Keratinocyte (primary cell): Measurements from ENCODE around the gene SMC1B. TPM values are rescaled to one million over a fixed set of nuclear protein-coding genes. Genes with fewer than 3 reads are reported as not detected.

Experiments
- DNase-seq: peaks from one replicate; pipeline ENCODE4 v3.0.0-alpha.2; 2011; ENCODE audit warnings: low read depth, missing footprints, low spot score
- FAIRE-seq: peaks from 2 replicates; lab custom pipeline; 2011; peaks lifted over from hg19 to GRCh38; lab: Jason Lieb, UNC
- H2AFZ ChIP-seq: 2 replicates; pipeline ENCODE4 v1.6.0; 2012; ENCODE audit warnings: low read length, control low read depth, inconsistent platforms; ENCODE audit not compliant: control insufficient read depth
- H3K27ac ChIP-seq: 2 replicates; pipeline ENCODE4 v1.5.1; 2011; ENCODE audit warnings: low read length; ENCODE audit not compliant: control insufficient read depth, insufficient read depth
- H3K27me3 ChIP-seq: 3 replicates; pipeline ENCODE4 v1.6.0; 2011; ENCODE audit warnings: low read length; ENCODE audit not compliant: control insufficient read depth, insufficient read depth; ENCODE audit errors: extremely low read depth
- H3K36me3 ChIP-seq, 2 experiments: 2 replicates in 1 of 2; 3 replicates in 1 of 2; pipeline ENCODE4 v1.5.1; 2011; ENCODE audit warnings: low read length in 2 of 2, mild to moderate bottlenecking in 1 of 2; ENCODE audit not compliant: control insufficient read depth in 2 of 2, insufficient read depth in 2 of 2; ENCODE audit errors: extremely low read depth in 1 of 2
- H3K4me1 ChIP-seq: 3 replicates; pipeline ENCODE4 v1.5.1; 2011; ENCODE audit warnings: low read length; ENCODE audit not compliant: control insufficient read depth, insufficient read depth; ENCODE audit errors: extremely low read depth
- H3K4me2 ChIP-seq: 3 replicates; pipeline ENCODE4 v1.6.0; 2011; ENCODE audit warnings: low read depth, low read length; ENCODE audit not compliant: control insufficient read depth, insufficient read depth; ENCODE audit errors: extremely low read depth
- H3K4me3 ChIP-seq, 3 experiments: fragments of 200-600 bp in 1 of 3; sonication (generic) in 1 of 3; 2 replicates in 2 of 3; 3 replicates in 1 of 3; pipeline ENCODE4 v1.5.1; 2011 to 2016; ENCODE audit warnings: low read length in 3 of 3, mild to moderate bottlenecking in 3 of 3, control low read depth in 2 of 3, inconsistent platforms in 1 of 3, low read depth in 1 of 3, mixed read lengths in 1 of 3, mixed run types in 1 of 3, moderate library complexity in 1 of 3; ENCODE audit not compliant: control insufficient read depth in 2 of 3, insufficient read depth in 2 of 3; ENCODE audit errors: extremely low read depth in 1 of 3
- H3K79me2 ChIP-seq: 2 replicates; pipeline ENCODE4 v1.6.0; 2012; ENCODE audit warnings: low read length; ENCODE audit not compliant: control insufficient read depth, insufficient read depth
- H3K9ac ChIP-seq: 3 replicates; pipeline ENCODE4 v1.6.0; 2011; ENCODE audit warnings: low read length; ENCODE audit not compliant: control insufficient read depth, insufficient read depth; ENCODE audit errors: extremely low read depth
- H3K9me1 ChIP-seq: 3 replicates; pipeline ENCODE4 v1.6.0; 2011; ENCODE audit warnings: low read length; ENCODE audit not compliant: control insufficient read depth, insufficient read depth; ENCODE audit errors: extremely low read depth
- H3K9me3 ChIP-seq: 2 replicates; pipeline ENCODE4 v1.5.1; 2012; ENCODE audit warnings: low read depth, low read length; ENCODE audit not compliant: control insufficient read depth
- H4K20me1 ChIP-seq: 3 replicates; pipeline ENCODE4 v1.6.0; 2011; ENCODE audit warnings: low read length; ENCODE audit not compliant: control insufficient read depth, insufficient read depth; ENCODE audit errors: extremely low read depth
- CTCF ChIP-seq, 3 experiments: IDR thresholded peaks in 1 of 3; conservative IDR thresholded peaks in 1 of 3; optimal IDR thresholded peaks in 1 of 3; 2 replicates in 2 of 3; 3 replicates in 1 of 3; pipeline versions ENCODE3 to v1.5.1; 2011; ENCODE audit warnings: low read length in 3 of 3, mild to moderate bottlenecking in 3 of 3, moderate library complexity in 2 of 3, control low read depth in 1 of 3, inconsistent platforms in 1 of 3; ENCODE audit not compliant: insufficient read depth in 2 of 3; ENCODE audit errors: extremely low read depth in 1 of 3
- EZH2 ChIP-seq: IDR thresholded peaks from one replicate; pipeline ENCODE4 v1.6.1; 2012; ENCODE audit warnings: inconsistent platforms, mild to moderate bottlenecking, low read length, moderate library complexity
- dilution Hi-C: fragments of 300-500 bp; cut with MboI; formaldehyde crosslinking; loops from one replicate; pipeline ENCODE4 v1.7.0; 2020; ENCODE audit warnings: low sequenced_read_pairs; ENCODE audit not compliant: extremely low pct_ligation_motif_present
- polyA plus RNA-seq, 5 experiments: library from polyadenylated mRNA; depleted of rRNA in 3 of 5; stranded (reverse) in 3 of 5; stranded (forward) in 1 of 5; unstranded in 1 of 5; fragments of >200 nt; gene quantifications; 1 replicate in 1 of 5; 2 replicates in 3 of 5; 3 replicates in 1 of 5; pipeline versions ENCODE4 v1.2.1 to v1.2.3, GENCODE V29; 2011 to 2012; ENCODE audit warnings: missing spikeins in 2 of 5, low read depth in 1 of 5, low replicate concordance in 1 of 5

SMC1B gene
- polyA plus RNA-seq, 1 donor (not counting 4 experiments of a cell fraction or from before 2014, with no cell fraction given) = not detected

DNA sequence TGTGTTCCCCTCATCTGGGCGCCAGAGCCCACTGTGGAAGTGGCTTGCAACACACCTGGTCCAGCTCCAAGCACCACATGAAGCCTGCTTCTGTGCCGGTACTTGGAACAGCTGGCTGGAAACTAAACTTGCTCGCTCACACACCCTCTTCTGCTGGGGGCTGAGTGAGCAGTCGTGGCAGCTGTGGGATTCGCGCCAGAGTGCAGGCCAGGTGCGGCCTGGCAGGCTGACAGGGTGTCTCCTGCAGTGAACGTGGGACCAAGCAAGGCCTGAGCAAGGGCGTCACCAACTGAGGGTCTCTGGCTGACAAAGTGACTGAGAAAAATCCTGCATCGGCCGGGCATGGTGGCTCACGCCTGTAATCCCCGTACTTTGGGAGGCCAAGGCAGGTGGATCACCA, 15.2 kb downstream of the SMC1B start:
- no peak overlapping the region for H3K4me2 ChIP-seq
- H3K9ac ChIP-seq = no peak overlapping the region
- peaks cover 10% of the 10 kb centered on the region for H3K4me1 ChIP-seq
- no peaks in the 10 kb centered on the region for H3K9me3 ChIP-seq
- H3K9me1 ChIP-seq = no peaks in the 10 kb centered on the region
- no peak overlapping the region for H2AFZ ChIP-seq
- dilution Hi-C loops = no loop called here
- H3K4me3 ChIP-seq = no peak overlapping the region
- no peaks in the 10 kb centered on the region for H3K79me2 ChIP-seq
- H3K36me3 ChIP-seq = no peaks in the 10 kb centered on the region
- FAIRE-seq = no peak
- DNase-seq = no peak
- no peaks in the 10 kb centered on the region for H3K27me3 ChIP-seq
- no peaks in the 10 kb centered on the region for H4K20me1 ChIP-seq
- TF ChIP-seq CTCF (optimal IDR thresholded peaks at IDR 0.05 in 1 of 3, IDR thresholded peaks at IDR 0.05 in 1 of 3, conservative IDR thresholded peaks at IDR 0.05 in 1 of 3; ENCODE audit: extremely low read depth in 1 of 3, insufficient read depth in 2 of 3, low read length in 3 of 3) = no peak
- TF ChIP-seq EZH2 = no peak
- no peak overlapping the region for H3K27ac ChIP-seq

DNA sequence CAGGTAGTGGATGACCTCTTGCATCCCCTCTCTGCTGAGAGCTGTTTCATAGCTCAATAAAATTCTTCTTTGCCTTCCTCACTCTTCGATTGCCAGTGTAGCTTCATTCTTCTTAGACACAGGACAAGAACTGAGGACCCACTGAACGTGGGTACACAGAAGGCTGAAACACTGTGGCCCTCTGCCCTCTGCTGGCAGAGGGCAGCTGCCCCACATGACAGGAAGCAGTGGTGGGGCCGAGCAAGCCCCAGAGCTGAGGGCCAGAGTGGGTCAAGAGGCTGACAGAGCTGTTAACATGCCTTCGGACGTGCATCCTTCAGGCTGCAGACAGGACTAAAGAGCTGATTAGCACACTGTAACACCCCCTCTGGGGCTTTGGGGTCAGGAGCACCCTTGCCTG, 15.6 kb downstream of the SMC1B start:
- Histone ChIP-seq H3K4me1 (peaks cover 10% of the 10 kb centered on the region), H3K9ac (no peak overlapping the region), H3K27me3 (no peaks in the 10 kb centered on the region), H3K4me3 (no peak overlapping the region), H3K27ac (no peak overlapping the region), H2AFZ (no peak overlapping the region), H4K20me1 (no peaks in the 10 kb centered on the region), H3K4me2 (no peak overlapping the region), H3K36me3 (no peaks in the 10 kb centered on the region), H3K9me3 (no peaks in the 10 kb centered on the region), H3K9me1 (no peaks in the 10 kb centered on the region), H3K79me2 (no peaks in the 10 kb centered on the region)
- no peak for FAIRE-seq
- no peak for DNase-seq
- no peak for TF ChIP-seq EZH2
- TF ChIP-seq CTCF (optimal IDR thresholded peaks at IDR 0.05 in 1 of 3, IDR thresholded peaks at IDR 0.05 in 1 of 3, conservative IDR thresholded peaks at IDR 0.05 in 1 of 3; ENCODE audit: extremely low read depth in 1 of 3, insufficient read depth in 2 of 3, low read length in 3 of 3) = peak in 1 of 3 experiments; percentile 29
- dilution Hi-C loops = no loop called here
